C4-2B (cell line): Measurements from ENCODE around the gene GJD4.

Experiments used
- CTCF ChIP-seq: fragments of 450-650 bp; conservative IDR thresholded peaks from 2 replicates; pipeline ENCODE4 v1.5.1; 2017; ENCODE audit warnings: mild to moderate bottlenecking
- ZFX ChIP-seq: fragments of 450-650 bp; IDR thresholded peaks from 2 replicates; pipeline ENCODE4 v1.6.1; 2017

- TF ChIP-seq CTCF: peak; percentile 100
- TF ChIP-seq ZFX: no peak
Measured at GRCh38 chr10:35563261-35563891, 41.8 kb upstream of the GJD4 start.
